RKO (cell line): ENCODE results near the gene CEPT1.
"Not testable (repeated sequence)": the region's sequence is repeated elsewhere in the genome, so short reads cannot be mapped to it uniquely, and the experiment has no call there.

Experiments used
- DNase-seq: peaks from one replicate; pipeline ENCODE4 v3.0.0-alpha.2; 2016; ENCODE audit warnings: low spot score

The CEPT1 gene

DNA sequence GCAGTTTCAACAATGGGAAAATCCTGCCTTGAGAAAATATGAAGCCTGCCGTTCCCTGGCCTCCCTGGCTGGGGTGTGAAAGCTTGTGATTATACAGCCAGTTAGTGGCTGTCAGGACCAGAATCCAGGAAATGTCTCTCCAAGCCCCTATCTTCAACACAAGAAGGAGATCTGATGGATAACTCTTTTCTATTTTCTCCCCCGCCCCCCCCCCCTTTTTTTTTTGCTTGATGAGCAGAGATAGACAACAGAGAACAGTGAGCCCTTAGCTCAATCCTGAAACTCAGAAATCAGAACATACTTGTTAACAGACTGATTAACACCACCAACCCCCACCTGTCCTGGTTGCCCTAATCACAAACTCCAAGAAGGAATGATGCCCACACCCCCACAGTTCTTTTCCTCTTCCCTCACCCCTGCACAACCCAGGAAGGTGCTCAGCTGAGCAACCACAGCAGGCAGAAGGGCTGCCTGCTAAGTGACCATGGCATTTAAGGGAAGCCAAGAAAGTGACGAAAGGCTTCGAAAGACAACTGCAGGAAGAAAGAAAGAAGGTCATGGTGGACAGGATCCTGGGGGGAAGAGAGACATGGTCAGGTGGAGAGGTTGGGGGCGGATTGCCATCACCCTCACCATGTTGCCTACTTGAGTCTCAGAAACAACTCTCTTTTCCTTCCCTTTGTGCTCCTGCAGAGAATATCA, 72.8 kb downstream of the CEPT1 start:
- DNase-seq, result no peak

DNA sequence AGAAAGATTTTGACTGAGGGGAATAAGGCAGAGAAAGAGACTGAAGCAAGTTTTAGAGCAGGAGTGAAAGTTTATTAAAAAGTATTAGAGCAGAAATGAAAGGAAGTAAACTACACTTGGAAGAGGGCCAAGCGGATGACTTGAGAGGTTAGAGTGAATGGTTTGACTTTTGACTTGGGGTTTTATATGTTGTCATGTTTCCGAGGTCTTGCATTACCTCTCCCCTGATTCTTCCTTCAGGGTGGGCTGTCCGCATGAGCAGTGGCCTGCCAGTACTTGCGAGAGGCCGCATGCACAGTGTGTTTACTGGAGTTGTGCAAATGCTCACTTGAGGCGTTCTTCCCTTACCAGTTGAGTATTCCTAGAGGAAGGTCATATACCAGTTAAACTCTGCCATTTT, 73.4 kb downstream of the CEPT1 start:
- DNase-seq, result no peak

GRCh38 chr1:111214074-111214801, 74.2 kb downstream of the CEPT1 start:
- no peak for DNase-seq

DNA sequence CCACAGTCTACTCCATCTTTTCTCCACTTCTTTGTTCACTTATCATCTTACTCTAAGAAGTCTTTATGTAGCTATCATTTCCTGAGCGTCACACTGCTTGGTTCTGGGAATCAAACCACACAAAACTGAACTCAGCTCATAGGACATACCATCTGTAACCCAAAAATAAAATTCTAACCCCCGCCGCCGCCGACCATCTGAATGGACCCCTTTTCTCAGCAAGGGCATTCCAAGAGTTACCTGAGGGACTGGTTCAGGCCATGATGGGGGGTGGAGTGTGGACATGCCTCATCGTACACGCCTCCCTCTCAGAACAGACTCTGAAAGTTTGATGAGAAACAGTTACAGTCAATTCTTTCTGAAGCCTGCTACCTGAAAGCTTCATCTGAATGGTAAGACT, 74.9 kb downstream of the CEPT1 start:
- DNase-seq, result no peak

DNA sequence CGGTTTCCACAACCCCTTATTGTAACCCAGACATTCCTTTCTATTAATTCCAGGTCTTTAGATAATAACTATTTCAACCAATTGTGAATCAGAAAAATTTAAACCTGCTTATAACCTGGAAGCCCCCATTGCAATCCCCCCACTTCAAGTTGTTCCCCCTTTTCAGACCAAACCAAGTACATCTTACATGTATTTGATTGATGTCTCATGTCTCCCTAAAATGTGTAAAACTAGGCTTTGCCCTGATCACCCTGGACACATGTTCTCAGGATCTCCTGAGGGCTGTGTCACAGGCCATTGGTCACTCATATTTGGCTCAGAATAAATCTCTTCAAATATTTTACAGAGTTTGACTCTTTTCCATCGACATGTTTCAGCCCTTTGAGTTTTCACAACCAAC, 75.3 kb downstream of the CEPT1 start:
- not testable (repeated sequence) for DNase-seq

- DNase-seq, result no peak
Observed at GRCh38 chr1:111216751-111217150, 76.7 kb downstream of the CEPT1 start.

DNA sequence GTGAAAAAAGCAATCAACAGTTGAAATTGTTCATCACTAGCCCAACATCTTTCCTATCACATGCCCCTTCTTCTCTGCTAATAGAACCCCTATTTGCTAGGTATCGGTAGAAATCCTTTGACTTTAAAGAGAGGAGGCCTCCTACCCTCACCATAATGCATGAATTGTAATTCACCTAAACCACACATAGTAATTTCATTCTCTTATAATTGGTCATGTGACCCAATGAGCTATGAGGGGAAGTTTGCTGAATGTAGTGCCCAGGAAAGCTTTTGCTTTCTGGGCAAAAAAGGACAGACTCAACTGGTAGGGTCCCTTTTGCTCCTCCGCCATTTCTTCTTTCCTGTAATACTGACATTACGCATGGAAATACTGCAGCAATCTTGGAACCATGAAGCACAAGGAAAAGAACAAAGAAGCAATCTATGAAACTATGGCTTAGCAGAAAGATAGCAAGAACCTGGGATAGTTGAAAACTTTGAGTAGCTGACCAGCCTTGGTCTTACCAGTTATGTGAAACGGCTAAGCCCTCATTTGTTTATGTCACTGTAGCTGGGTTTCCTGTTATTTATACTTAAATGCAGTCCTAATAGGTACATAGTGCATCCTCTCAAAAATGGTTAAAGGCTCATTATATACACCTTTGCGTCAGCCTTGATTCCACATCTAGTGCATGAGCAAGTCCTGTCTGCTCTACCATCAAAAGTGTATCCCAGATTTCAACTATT, 77.3 kb downstream of the CEPT1 start:
- DNase-seq, result no peak

- DNase-seq, result no peak
Observed at GRCh38 chr1:111218701-111219556, 78.9 kb downstream of the CEPT1 start.

GRCh38 chr1:111219557-111220286, 79.7 kb downstream of the CEPT1 start:
- DNase-seq, result no peak

DNA sequence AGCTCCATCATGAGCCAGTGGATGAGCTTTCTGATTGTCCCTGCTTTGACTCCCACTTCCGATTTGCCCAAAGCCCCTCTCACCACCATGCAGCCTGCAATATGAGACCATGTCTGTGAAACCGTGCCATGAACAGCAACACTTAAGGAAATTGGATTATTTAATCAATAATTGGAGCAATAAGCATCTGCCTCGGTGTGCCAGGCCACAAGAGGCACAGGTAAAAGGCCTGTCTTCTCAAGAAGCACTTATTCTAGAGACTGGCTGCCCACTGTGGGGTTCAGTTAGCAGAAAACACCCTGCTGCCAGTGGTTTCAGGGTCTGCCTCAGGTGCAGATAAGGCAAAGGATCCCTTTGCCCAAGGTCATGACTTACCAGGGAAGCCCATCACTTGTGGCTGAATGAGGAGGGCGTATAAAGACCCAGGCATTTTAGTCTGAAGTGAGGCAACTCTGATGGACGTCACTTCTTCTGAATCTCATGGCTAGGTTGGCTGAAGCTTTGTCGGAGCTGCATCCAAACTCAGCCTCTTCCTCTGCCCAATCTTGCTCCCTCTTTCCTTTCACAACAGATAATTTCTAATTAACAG, 80.4 kb downstream of the CEPT1 start:
- no peak for DNase-seq

DNA sequence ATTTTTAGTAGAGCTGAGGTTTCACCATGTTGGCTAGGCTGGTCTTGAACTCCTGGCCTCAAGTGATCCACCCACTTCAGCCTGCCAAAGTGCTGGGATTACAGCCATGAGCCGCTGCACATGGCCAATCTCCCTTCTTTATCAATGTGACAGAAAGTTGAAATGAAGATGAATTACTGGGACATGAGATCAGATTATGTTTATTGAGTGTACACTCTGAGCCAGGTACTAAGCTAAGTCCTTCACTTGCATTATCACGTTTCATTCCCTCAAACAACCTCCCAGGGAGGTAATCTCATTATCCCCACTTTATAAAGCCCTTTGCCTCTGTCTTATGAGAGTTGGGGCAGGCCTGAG, 81.2 kb downstream of the CEPT1 start:
- no peak for DNase-seq

DNA sequence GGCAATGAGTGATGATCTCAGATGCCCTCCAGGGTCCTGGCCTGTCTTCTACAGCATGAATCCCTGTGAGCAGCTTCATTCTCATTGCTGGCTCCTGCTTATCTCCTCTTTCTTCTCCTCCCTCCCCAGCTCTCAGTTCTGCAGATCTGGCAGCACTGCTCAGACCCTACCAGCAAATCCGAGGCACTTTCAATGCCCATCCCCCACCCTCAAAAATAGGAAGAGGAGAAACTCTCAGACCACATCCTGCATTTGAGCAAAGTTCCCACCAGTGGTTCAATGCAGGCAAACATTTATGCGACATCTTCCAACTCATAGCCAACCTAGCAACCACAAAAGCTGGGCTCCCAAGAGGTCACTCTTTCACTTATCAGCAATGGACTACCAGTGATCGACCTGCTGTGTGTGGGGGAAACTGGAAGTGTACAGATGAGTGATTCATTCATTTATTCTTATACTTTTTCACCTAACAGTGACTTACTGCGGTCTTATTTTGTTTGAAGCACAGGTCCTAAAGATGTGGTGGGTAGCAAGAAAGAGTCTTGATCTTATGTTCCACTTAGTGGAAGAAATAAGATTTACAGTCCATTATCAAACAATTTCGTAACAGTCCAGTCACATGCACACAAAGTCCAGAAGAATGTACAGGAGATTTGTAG, 81.7 kb downstream of the CEPT1 start:
- DNase-seq, result no peak

DNA sequence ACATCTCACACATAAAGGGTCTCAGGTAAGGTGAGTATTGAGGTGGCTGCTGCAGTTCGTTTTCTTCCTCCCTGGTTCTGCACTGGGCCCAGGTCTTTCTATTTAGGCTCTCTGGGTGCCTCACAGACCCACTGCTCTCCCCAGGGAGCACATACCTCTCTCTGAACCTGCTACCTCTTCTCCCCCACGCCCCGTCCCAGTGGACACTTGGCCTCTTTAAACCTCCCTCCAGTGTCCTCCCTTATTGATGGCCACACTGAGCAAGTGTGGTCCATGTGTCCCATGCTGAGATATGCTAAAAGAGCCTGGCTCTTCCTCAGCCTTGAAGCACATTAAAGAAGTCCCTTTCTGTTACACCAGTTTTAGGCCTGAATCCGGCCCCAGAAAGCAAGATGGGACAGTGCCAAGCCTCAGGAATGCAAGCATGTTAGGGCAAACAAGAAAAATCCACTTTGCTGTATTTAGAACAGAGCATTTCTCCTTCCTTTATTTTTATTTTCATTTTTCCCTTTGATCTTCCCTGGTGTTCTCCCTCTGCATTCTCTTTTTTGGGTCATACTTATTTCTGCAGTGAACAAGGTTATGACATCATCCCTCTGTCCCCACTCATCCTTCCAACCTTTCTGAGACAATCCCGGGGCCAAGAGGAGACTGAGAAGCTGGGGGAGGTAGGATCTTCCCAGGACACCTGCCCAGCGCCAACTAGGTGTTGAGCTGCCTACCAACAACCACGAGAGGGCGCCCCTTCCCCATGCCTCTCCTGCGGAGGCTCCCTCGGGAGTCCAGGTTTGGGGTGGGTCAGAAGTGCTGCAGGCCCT, 82.5 kb downstream of the CEPT1 start:
- peak; percentile 73 for DNase-seq

DNA sequence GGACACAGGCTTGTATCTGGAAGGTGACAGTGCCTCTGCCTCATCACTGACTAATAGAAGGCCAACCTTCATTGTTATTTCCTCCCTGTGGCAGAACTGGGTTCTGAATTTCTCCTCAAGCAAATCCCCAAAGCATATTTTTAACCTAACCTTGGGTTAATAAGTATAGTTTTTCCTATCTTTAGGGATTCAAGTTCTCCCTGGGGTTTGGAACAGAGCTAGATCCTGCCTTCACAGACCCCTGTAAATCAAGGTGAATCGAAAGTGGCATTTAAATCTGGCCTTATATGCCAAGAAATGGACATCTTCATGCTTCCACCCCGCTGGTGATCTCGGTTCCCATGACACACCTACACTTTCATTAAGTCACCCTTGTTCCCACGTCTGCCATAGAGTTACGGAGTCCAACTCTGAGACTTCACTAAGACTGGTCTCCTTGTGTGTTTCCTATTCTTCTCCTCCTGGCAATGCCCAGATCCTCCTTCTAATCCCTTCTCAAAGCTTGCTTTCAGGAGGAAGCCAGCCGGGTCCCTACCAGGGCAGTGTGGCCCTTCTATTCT, 83.2 kb downstream of the CEPT1 start:
- no peak for DNase-seq

- DNase-seq, result no peak
Observed at GRCh38 chr1:111225091-111225490, 85.1 kb downstream of the CEPT1 start.

- no peak for DNase-seq
Observed at GRCh38 chr1:111225717-111226400, 85.8 kb downstream of the CEPT1 start.

DNA sequence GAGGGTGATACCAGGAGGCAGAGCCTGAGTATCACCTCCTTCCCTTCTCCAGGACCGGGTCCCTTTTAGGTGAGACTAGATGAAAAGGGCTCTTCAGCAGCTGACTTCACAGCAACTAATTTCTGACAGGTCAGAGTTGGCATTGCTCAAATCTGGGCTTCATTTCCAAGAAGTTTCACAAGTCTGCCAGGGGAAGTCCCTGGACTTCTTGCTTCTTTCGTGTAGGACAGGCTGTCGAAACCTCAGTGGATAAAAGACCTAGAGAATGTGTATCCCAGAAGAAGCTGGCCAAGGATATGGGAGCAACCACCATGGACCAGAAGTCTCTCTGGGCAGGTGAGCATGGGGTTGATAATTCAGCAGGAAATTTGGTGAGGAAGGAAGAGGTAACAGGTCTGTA, 87.4 kb downstream of the CEPT1 start, which contains the start of gene CHI3L2:
CHI3L2 (plus strand) TSS at position 280 of the 400 bp plus-strand sequence; CDS start at position 297, 17 bp downstream.
- no peak for DNase-seq
